Activated CD4-positive, alpha-beta T cell treated with anti-CD3 and anti-CD28 coated beads for 36 hours (primary cell): ENCODE results near the gene ACOT7. TPM values are rescaled to one million over a fixed set of nuclear protein-coding genes. Genes with fewer than 3 reads are reported as not detected.
"Not testable (repeated sequence)": the region's sequence is repeated elsewhere in the genome, so short reads cannot be mapped to it uniquely, and the experiment has no call there.

Experiments
- ATAC-seq: fragments of 200-7000 bp; cut with Tn5 transposase; one replicate; pipeline ENCODE4 v1.10.0; 2021; ENCODE audit warnings: mild to moderate bottlenecking, moderate library complexity
- CTCF ChIA-PET: fragments of 350-600 bp; sonication (Branson Sonifier 250); formaldehyde crosslinking; loops from one replicate; lab custom pipeline; 2021; ENCODE audit warnings: antibody characterized with exemption; lab: Charles Lee
- POLR2A ChIA-PET: fragments of 350-600 bp; sonication (Branson Sonifier 250); formaldehyde crosslinking; loops from one replicate; lab custom pipeline; 2021; ENCODE audit warnings: antibody characterized with exemption, inconsistent platforms; lab: Charles Lee
- DNase-seq: peaks from one replicate; pipeline ENCODE4 v3.0.0-alpha.2; 2020
- H3K27ac Mint-ChIP-seq: one replicate; pipeline ENCODE4 v1.8.0; 2021; ENCODE audit warnings: mixed read lengths
- H3K27me3 Mint-ChIP-seq: one replicate; pipeline ENCODE4 v1.8.0; 2021; ENCODE audit warnings: mixed read lengths
- H3K36me3 Mint-ChIP-seq: one replicate; pipeline ENCODE4 v1.8.0; 2021; ENCODE audit warnings: low read depth, mixed read lengths
- H3K4me1 Mint-ChIP-seq: one replicate; pipeline ENCODE4 v1.8.0; 2021; ENCODE audit warnings: mixed read lengths
- H3K4me3 Mint-ChIP-seq: one replicate; pipeline ENCODE4 v1.8.0; 2021; ENCODE audit warnings: mild to moderate bottlenecking, moderate library complexity, mixed read lengths
- H3K9me3 Mint-ChIP-seq: one replicate; pipeline ENCODE4 v1.8.0; 2021; ENCODE audit warnings: low read depth, mixed read lengths
- intact Hi-C, 2 experiments: fragments of 100-400 bp; cut with DNase I in 1 of 2; cut with micrococcal nuclease in 1 of 2; formaldehyde crosslinking; loops; one replicate each; pipeline versions ENCODE4 v1.14.2 to v1.15.1; 2022 to 2024; cut with DNase I, micrococcal nuclease
- total RNA-seq, 2 experiments: library from RNA; stranded (reverse); gene quantifications; one replicate each; pipeline ENCODE4 v1.2.3, GENCODE V29; 2021

The ACOT7 gene
- total RNA-seq, 2 experiments from 2014 or later, result 93.8 to 99.2 TPM

GRCh38 chr1:6396998-6397397, 3.4 kb upstream of the ACOT7 start:
- H3K4me3 Mint-ChIP-seq, result no peak overlapping the region
- no peaks in the 10 kb centered on the region for H3K9me3 Mint-ChIP-seq
- DNase-seq, result peak; percentile 35
- ChIA-PET CTCF (interaction anchor here (1.0 to 1.2 kb wide), 2 partner anchors 149 to 151 kb away, joined by 3 to 5 read pairs; no protein-coding TSS in a partner anchor), POLR2A (interaction anchor here (1.0 kb wide), 1 partner anchor 47 kb away, joined by 3 read pairs; no protein-coding TSS in a partner anchor)
- intact Hi-C loops, result loop anchor here in 1 of 2 experiments (2.0 kb wide), 2 partner anchors 48 to 150 kb away; no protein-coding TSS in a partner anchor
- H3K27me3 Mint-ChIP-seq, result no peaks in the 10 kb centered on the region
- no peak overlapping the region for H3K27ac Mint-ChIP-seq
- peaks cover 5% of the 10 kb centered on the region for H3K36me3 Mint-ChIP-seq
- ATAC-seq, result no peak
- H3K4me1 Mint-ChIP-seq, result peaks cover 19% of the 10 kb centered on the region

DNA sequence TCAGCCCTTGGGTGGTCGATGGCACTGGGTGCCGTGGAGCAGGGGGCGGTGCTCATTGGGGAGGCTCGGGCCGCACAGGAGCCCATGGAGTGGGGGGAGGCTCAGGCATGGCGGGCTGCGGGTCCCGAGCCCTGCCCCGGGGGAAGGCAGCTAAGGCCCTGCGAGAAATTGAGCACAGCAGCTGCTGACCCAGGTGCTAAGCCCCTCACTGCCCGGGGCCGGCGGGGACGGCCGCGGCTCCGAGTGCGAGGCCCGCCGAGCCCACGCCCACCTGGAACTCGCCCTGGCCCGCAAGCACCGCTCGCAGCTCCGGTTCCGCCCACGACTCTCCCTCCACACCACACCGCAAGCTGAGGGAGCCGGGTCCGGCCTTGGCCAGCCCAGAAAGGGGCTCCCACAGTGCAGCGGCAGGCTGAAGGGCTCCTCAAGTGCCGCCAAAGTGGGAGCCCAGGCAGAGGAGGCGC, 2.2 kb upstream of the ACOT7 start:
- H3K27ac Mint-ChIP-seq, POLR2A ChIA-PET, H3K4me3 Mint-ChIP-seq, ATAC-seq, CTCF ChIA-PET, H3K36me3 Mint-ChIP-seq, DNase-seq, H3K27me3 Mint-ChIP-seq, H3K9me3 Mint-ChIP-seq: not testable (repeated sequence)
- H3K4me1 Mint-ChIP-seq, result peaks cover 26% of the 10 kb centered on the region
- intact Hi-C loops, result loop anchor here in 1 of 2 experiments (2.0 kb wide), 2 partner anchors 47 to 149 kb away; no protein-coding TSS in a partner anchor

DNA sequence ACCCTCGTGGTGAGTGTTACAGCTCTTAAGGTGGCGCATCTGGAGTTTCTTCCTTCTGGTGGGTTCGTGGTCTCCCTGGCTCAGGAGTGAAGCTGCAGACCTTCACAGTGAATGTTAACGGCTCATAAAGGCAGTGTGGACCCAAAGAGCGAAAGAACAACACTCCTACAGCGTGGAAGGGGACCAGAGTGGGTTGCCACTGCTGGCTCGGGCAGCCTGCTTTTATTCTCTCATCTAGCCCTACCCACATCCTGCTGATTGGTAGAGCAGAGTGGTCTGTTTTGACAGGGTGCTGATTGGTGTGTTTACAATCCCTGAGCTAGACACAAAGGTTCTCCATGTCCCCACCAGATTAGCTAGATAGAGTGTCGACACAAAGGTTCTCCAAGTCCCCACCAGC, 1.6 kb upstream of the ACOT7 start:
- CTCF ChIA-PET, result interaction anchor here (0.8 to 4.4 kb wide), 5 partner anchors 10 to 148 kb away, joined by 3 to 16 read pairs (median 5); no protein-coding TSS in a partner anchor
- DNase-seq, intact Hi-C loops, H3K27me3 Mint-ChIP-seq, H3K36me3 Mint-ChIP-seq, H3K9me3 Mint-ChIP-seq, ATAC-seq: not testable (repeated sequence)
- H3K27ac Mint-ChIP-seq, result peak overlapping the region; percentile 79
- H3K4me1 Mint-ChIP-seq, result peaks cover 26% of the 10 kb centered on the region
- H3K4me3 Mint-ChIP-seq, result peak overlapping the region; percentile 29
- POLR2A ChIA-PET, result interaction anchor here (1.1 kb wide), 1 partner anchor 37 kb away, joined by 4 read pairs; no protein-coding TSS in a partner anchor

DNA sequence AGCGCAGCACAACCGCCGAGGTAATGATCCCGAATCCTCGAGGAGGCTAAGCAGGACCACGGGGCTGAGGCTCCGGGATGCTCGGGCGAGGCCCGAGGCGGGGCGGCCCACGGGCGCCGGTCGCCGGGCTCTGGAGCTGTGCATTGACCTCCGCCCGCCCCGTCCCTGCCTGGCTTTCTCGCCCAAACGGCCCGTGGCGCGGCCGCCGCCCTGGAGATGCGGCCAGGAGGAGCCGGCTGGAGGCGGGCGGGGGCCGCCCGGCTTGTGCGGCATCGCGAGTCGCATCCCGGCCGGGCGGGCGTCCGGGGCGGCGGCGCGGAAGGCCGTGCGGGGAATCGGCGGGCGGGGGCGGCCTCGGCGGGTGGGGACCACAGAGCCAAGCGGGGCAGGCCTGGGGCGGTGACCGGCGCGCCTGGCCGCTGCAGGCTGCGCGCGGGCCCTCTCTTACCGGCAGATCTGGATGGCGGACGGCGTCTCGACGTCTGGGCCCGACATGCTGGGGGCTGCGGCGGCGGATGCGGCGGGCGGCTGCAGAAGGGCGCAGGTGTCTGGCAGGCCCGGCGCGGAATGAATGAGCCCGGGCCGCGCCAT, 663 bp downstream of the ACOT7 start:
- intact Hi-C loops, result loop anchor here (1.0 to 2.0 kb wide), 18 partner anchors 28 to 401 kb away; partner anchors contain the start of genes CAMTA1 (in 1 of the 2), DNAJC11 (in 1 of the 2), NOL9 (in 1 of the 2) and NPHP4 (in 1 of the 2)
- ChIA-PET POLR2A (interaction anchor here (1.0 to 1.7 kb wide), 2 partner anchors 9 to 34 kb away, joined by 4 read pairs; no protein-coding TSS in a partner anchor), CTCF (interaction anchor here (1.9 to 4.4 kb wide), 3 partner anchors 28 to 146 kb away, joined by 7 to 16 read pairs (median 9); no protein-coding TSS in a partner anchor)
- Mint-ChIP-seq H3K9me3 (no peaks in the 10 kb centered on the region), H3K4me1 (peaks cover 28% of the 10 kb centered on the region), H3K27me3 (no peaks in the 10 kb centered on the region), H3K27ac (peak overlapping the region; percentile 77), H3K4me3 (peak overlapping the region; percentile 83), H3K36me3 (peaks cover 5% of the 10 kb centered on the region)
- ATAC-seq (no peak), DNase-seq (no peak)

DNA sequence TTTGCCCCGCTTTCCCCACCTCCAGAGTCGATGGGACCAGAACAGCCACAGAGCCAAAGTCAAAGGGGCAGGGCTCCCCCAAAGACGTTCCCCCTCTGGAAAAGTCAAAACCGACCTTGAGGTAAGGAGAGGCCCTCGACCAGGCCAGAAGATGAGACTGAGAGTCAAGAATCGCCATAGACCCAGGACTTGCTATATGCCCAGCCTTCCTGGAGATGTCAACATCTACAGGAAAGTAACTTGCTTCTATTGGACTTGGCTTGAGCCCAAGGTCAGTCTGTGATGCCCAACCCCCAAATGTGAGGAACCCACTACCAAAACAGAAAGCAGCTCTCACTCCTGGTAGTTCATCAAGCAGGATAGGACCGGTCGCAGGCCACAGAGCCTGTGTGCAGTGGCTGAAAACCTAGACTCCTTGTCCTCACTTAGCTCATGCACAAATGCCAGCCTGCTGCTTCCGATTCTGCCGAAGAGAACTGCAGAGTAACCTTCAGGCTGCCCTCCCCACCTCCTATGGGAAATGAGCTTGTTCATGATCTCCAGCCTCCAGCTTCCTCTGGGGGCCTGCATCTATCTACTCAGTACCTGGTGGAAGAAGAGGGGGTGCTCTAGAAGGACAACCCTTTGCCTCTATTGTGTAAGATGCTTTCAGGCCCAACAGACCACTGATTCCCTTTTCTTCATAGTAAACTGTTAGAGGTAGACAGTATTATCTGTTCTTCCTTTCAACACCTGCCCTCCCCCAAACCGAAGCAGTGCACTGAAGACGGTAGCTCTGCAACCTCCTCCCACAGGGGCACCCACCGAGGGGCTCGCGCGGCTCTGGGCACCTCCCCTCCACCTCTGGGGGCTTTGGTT, 1.4 kb downstream of the ACOT7 start:
- CTCF ChIA-PET, result interaction anchor here (0.7 to 4.4 kb wide), 5 partner anchors 10 to 145 kb away, joined by 3 to 16 read pairs (median 6); no protein-coding TSS in a partner anchor
- peak overlapping the region; percentile 83 for H3K4me3 Mint-ChIP-seq
- POLR2A ChIA-PET, result interaction anchor here (1.7 kb wide), 1 partner anchor 34 kb away, joined by 4 read pairs; no protein-coding TSS in a partner anchor
- ATAC-seq (no peak), DNase-seq (peak; percentile 38)
- intact Hi-C loops, result loop anchor here (2.0 kb wide), 2 partner anchors 33 to 163 kb away; partner anchors contain the start of genes NOL9 (in 1 of the 2) and TAS1R1 (in 1 of the 2)
- peaks cover 28% of the 10 kb centered on the region for H3K4me1 Mint-ChIP-seq
- no peaks in the 10 kb centered on the region for H3K9me3 Mint-ChIP-seq
- peak overlapping the region; percentile 51 for H3K27ac Mint-ChIP-seq
- no peaks in the 10 kb centered on the region for H3K27me3 Mint-ChIP-seq
- peaks cover 5% of the 10 kb centered on the region for H3K36me3 Mint-ChIP-seq

DNA sequence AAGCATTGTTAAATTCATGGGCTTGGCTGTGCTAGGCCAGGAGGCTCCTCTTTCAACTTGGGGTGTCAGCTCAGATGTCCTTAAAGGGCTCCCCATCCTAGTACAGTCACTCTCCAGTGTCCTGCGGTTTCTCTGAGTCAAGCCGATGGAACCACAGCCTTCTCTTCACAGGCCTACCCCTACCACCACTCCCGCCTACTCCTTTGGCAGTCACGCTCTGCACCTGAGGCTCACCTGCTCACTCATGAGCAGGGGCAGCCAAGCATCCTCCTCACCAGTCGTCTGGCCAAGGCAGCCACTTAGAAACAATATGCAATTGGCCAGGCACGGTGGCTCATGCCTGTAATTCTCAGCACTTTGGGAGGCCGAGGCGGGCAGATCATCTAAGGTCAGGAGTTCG, 3.6 kb downstream of the ACOT7 start:
- DNase-seq (no peak), ATAC-seq (no peak)
- Mint-ChIP-seq H3K9me3 (no peaks in the 10 kb centered on the region), H3K4me3 (no peak overlapping the region), H3K4me1 (peaks cover 24% of the 10 kb centered on the region), H3K27me3 (no peaks in the 10 kb centered on the region), H3K27ac (no peak overlapping the region), H3K36me3 (peaks cover 8% of the 10 kb centered on the region)
- intact Hi-C loops, result no loop called here
- POLR2A ChIA-PET, result no interaction called here
- CTCF ChIA-PET, result interaction anchor here (0.7 kb wide), 1 partner anchor 140 kb away, joined by 3 read pairs; no protein-coding TSS in a partner anchor

DNA sequence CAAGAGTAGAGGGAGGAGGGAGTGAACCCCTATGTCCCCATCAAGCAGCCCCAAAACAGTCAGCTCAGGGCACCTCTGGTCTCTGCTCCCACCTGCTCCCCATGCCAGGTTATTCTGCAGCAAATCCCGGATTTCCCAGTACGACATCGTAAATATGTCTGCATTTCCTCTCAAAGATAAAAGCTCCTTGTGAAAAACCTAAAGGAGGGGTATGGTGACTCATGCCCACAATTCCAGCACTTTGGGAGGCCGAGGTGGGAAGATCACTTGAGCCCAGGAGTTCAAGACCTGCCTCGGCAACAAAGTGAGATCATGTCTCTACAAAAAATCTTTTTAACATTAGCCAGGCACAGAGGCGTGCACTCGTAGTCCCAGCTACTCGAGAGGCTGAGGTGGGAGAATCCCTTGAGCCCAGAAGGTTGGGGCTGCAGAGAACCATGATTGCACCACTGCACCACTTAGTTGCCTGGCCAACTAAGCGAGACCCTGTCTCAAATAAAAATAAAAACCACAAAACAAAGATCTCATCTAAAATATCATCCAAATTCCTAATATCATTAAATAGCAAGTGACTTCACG, 7.1 kb downstream of the ACOT7 start:
- intact Hi-C loops, result no loop called here
- Mint-ChIP-seq H3K36me3 (peaks cover 5% of the 10 kb centered on the region), H3K4me3 (no peak overlapping the region), H3K9me3 (no peaks in the 10 kb centered on the region), H3K27me3 (no peaks in the 10 kb centered on the region), H3K4me1 (peaks cover 4% of the 10 kb centered on the region), H3K27ac (no peak overlapping the region)
- no peak for ATAC-seq
- POLR2A ChIA-PET, result interaction anchor here (0.7 kb wide), 1 partner anchor 81 kb away, joined by 3 read pairs; no protein-coding TSS in a partner anchor
- DNase-seq, result no peak
- CTCF ChIA-PET, result interaction anchor here (0.7 kb wide), 1 partner anchor 339 kb away, joined by 4 read pairs; no protein-coding TSS in a partner anchor

- Mint-ChIP-seq H3K27ac (no peak overlapping the region), H3K4me1 (peaks cover 2% of the 10 kb centered on the region), H3K4me3 (no peak overlapping the region), H3K9me3 (no peaks in the 10 kb centered on the region), H3K27me3 (no peaks in the 10 kb centered on the region), H3K36me3 (peaks cover 5% of the 10 kb centered on the region)
- POLR2A ChIA-PET, result interaction anchor here (0.7 kb wide), 1 partner anchor 82 kb away, joined by 3 read pairs; no protein-coding TSS in a partner anchor
- ATAC-seq, result no peak
- no peak for DNase-seq
- intact Hi-C loops, result no loop called here
- CTCF ChIA-PET, result interaction anchor here (0.5 to 1.5 kb wide), 4 partner anchors 9 to 24 kb away, joined by 3 to 6 read pairs (median 4); no protein-coding TSS in a partner anchor
Measured at GRCh38 chr1:6385488-6386191, 7.9 kb downstream of the ACOT7 start.

- H3K9me3 Mint-ChIP-seq, result no peaks in the 10 kb centered on the region
- peaks cover under 1% of the 10 kb centered on the region for H3K4me1 Mint-ChIP-seq
- intact Hi-C loops, result no loop called here
- ATAC-seq (no peak), DNase-seq (no peak)
- no peak overlapping the region for H3K4me3 Mint-ChIP-seq
- ChIA-PET CTCF (interaction anchor here (0.5 to 1.5 kb wide), 6 partner anchors 10 to 37 kb away, joined by 3 to 6 read pairs (median 4); no protein-coding TSS in a partner anchor), POLR2A (interaction anchor here (1.5 kb wide), 1 partner anchor 8 kb away, joined by 4 read pairs; the partner anchor contains the start of gene ACOT7)
- no peaks in the 10 kb centered on the region for H3K27me3 Mint-ChIP-seq
- no peak overlapping the region for H3K27ac Mint-ChIP-seq
- peaks cover 5% of the 10 kb centered on the region for H3K36me3 Mint-ChIP-seq
Measured at GRCh38 chr1:6384962-6385361, 8.6 kb downstream of the ACOT7 start.

GRCh38 chr1:6384135-6384534, 9.4 kb downstream of the ACOT7 start:
- no peak overlapping the region for H3K27ac Mint-ChIP-seq
- H3K4me3 Mint-ChIP-seq, result no peak overlapping the region
- ChIA-PET POLR2A (interaction anchor here (1.5 kb wide), 1 partner anchor 9 kb away, joined by 4 read pairs; the partner anchor contains the start of gene ACOT7), CTCF (interaction anchor here (0.9 to 1.5 kb wide), 5 partner anchors 10 to 37 kb away, joined by 3 to 6 read pairs (median 5); no protein-coding TSS in a partner anchor)
- intact Hi-C loops, result no loop called here
- no peaks in the 10 kb centered on the region for H3K4me1 Mint-ChIP-seq
- H3K36me3 Mint-ChIP-seq, result peaks cover 5% of the 10 kb centered on the region
- ATAC-seq, result no peak
- DNase-seq, result no peak
- no peaks in the 10 kb centered on the region for H3K9me3 Mint-ChIP-seq
- H3K27me3 Mint-ChIP-seq, result no peaks in the 10 kb centered on the region
